ENCODE data around the gene AGER.

The AGER gene

DNA sequence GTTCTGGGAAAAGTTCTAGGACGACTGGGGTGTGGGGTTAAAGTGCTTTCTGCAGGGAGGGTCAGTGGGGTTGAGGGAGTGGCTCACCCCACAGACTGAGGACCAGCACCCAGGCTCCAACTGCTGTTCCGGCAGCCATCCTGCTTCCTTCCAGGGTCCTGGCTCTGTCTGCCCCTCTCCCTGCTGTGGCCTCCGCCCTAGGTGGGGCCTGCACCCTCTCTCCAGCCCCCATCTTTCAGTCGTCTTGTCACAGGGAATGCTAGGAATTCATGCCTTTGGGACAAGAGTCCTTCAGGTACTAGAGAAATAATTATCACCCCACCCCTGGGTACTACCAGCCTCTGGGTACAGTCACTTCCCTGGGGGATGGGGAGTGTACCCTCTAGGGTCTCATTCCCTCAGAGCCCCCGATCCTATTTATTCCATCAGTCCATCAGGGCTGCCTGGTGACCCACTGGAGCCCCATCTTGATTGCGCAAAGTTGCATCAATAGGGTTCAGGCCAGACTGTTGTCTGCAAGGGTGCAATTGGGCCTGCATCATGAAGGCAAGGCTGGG is at the start of gene AGER:
TSS of gene AGER (minus strand) at position 170 of the 557 bp plus-strand sequence. CDS start at position 139, 31 bp downstream.
- TF ChIP-seq, protein P1, sequence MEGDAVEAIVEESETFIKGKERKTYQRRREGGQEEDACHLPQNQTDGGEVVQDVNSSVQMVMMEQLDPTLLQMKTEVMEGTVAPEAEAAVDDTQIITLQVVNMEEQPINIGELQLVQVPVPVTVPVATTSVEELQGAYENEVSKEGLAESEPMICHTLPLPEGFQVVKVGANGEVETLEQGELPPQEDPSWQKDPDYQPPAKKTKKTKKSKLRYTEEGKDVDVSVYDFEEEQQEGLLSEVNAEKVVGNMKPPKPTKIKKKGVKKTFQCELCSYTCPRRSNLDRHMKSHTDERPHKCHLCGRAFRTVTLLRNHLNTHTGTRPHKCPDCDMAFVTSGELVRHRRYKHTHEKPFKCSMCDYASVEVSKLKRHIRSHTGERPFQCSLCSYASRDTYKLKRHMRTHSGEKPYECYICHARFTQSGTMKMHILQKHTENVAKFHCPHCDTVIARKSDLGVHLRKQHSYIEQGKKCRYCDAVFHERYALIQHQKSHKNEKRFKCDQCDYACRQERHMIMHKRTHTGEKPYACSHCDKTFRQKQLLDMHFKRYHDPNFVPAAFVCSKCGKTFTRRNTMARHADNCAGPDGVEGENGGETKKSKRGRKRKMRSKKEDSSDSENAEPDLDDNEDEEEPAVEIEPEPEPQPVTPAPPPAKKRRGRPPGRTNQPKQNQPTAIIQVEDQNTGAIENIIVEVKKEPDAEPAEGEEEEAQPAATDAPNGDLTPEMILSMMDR (IDR thresholded peaks at IDR 0.05; ENCODE audit: low read depth, low read length), result no peak
- no peak within 1 kb of the TSS for H3K4me3 ChIP-seq (replicated peaks in 1 of 2; ENCODE audit: low read depth in 2 of 2, low read length in 2 of 2)
- no peak for DNase-seq (ENCODE audit: low read depth in 2 of 2)

DNA sequence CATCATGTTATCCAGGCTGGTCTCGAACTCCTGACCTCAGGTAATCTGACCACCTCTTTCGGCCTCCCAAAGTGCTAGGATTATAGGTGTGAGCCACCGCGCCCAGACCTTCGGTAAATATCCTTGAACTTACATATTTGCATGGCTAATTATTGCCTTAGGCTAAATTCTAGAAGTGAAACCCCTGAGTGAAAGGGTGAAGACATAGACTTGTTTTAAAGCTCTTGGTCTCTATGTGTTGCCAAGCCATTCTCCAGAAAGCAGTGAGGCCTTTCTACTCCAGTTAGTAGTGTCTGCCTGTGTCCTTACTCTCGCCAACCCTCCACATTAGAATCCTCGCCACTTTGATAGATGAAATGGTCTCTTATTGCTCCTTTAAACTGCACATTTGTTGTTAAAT is 42.4 kb upstream of the AGER start:
- TF ChIP-seq, protein P1 (IDR thresholded peaks at IDR 0.05; ENCODE audit: low read depth, low read length), result no peak
- H3K4me3 ChIP-seq (replicated peaks in 1 of 2; ENCODE audit: low read depth in 2 of 2, low read length in 2 of 2), result no peak overlapping the region
- no peak for DNase-seq (ENCODE audit: low read depth in 2 of 2)

DNA sequence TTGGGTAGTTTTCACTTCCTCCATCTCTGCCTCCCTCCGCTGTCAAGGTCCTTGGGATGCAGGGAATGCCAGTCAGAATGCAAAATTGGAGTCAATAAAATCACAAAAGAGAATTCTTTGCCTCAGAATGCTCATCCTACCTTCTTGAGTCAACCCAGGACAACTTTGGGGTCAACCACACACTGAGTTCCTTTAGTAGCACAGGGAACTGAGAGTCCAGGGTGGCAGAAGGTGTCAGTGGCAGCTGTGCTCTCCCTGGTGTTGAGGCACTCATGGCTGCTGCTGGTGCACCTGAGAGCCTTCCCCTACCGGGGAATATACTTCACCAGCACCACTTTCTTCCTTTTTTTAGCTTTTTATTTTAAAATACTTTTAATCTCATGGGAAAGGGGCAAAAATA is 40.6 kb upstream of the AGER start:
- H3K4me3 ChIP-seq (replicated peaks in 1 of 2; ENCODE audit: low read depth in 2 of 2, low read length in 2 of 2), result no peak overlapping the region
- DNase-seq (ENCODE audit: low read depth in 2 of 2), result no peak
- TF ChIP-seq, protein P1 (IDR thresholded peaks at IDR 0.05; ENCODE audit: low read depth, low read length), result no peak

DNA sequence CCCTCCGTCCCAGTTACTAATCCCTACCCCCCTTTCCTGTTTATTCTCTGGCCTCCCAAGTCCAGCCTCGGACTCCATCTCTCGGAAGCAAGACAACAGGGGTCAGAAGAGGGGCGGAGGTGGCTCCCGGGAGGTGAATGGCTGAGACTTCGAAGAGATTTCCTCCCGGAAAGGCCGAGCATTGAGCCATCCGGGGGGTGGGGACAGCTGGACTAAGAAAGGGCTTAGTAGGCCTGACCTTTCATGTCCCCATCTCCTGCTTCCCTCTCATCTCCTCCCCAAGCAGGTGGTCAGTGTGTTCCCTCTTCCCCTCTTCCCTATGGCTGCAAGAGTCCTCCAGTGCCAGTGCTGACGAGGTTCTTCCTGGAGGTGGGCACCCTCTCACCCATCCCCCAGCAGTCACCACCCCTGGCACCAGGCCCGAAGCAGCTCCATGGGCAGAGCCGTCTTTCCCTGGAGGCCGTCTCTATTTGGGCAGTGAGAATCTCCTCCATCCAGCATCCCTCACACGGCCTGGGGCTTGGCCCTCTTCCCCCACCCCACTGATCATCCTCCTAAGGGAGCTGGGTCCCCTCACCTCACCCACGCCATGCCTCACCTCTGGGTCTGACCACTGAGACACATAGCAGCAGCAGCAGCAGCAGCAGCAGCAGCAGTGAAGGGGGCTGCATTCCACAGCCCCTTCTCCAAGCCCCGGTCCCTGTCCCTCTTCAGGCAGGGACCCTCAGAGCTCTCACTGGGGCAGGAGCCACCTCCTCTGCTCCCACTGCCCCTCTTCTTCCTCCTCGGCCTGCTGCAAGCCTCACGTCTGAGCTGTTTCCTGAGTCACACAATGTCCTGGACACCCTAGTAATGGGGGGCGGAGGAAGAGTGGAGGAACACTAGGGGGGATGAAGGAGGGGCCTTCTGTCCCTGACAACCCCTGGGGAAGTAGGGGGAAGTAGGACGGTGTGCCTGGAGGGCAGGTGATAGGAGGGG is 39.5 kb upstream of the AGER start, which contains the start of gene NOTCH4:
TSS of gene NOTCH4 (minus strand) at position 810 of the 978 bp plus-strand sequence. CDS start at position 671, 139 bp downstream.
- DNase-seq (ENCODE audit: low read depth in 2 of 2), result no peak
- no peak within 1 kb of the TSS for H3K4me3 ChIP-seq (replicated peaks in 1 of 2; ENCODE audit: low read depth in 2 of 2, low read length in 2 of 2)
- TF ChIP-seq, protein P1 (IDR thresholded peaks at IDR 0.05; ENCODE audit: low read depth, low read length), result no peak

DNA sequence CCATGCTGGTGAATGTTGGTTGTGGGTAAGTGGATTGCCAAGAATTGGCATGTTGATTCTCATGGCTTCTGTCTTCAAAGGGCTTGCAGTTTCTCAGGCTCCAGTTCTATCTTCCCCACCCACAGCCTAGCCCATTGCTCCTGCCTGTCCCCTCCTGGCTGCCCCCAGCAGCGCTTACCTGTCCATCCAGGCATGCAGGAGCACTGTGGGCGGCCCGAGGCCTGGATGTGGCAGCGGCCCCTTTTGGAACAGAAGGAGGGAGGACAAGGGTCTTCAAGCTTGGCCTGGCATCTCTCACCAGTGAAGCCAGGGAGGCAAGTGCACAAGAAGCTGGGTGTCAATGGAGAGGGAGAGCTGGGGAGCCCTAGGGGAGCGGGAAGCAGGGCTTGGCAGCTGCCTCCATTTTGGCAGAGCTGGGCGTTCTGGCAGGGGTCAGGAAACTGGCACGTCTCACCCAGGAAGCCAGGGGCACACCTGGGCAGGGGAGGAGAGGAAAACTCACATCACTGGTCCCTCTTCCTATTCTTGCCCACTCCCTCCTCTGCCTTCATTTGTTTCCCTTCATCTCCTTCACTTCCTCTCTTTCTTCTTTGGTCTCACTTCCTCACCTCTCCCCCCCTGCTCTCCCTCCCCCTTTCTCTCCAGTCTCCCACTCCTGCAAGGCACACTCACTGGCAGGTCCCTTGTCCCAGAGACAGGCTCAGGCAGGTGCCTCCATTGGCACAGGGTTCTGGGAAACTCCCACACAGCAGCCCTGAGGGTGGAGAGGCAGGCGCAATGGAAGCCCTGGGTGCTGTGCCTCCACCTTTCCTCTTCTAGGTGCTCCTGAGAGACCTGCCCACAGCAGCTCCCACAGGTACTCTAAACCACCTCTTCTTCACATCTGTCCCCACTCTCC is 38.5 kb upstream of the AGER start:
- DNase-seq (ENCODE audit: low read depth in 2 of 2), result no peak
- TF ChIP-seq, protein P1 (IDR thresholded peaks at IDR 0.05; ENCODE audit: low read depth, low read length), result no peak
- H3K4me3 ChIP-seq (replicated peaks in 1 of 2; ENCODE audit: low read depth in 2 of 2, low read length in 2 of 2), result no peak overlapping the region

DNA sequence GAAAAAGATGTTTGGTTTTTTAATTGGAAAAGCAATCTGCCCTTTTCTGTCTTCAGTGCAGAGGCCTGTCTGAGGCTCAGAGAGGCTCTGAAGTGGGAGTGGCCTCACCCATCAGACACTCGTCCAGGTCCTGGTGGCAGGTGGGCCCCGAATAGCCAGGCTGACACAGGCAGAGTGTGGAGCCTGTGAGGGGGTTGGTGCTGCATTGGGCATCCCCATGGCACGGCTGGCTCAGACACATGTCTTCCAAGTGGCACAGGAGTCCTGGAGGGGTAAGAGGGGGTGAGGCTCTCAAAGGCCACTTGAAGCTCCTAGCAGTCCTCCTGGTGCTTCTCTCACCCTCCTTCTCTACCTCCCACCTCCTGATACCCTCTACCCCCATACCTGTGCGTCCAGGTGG is 36.0 kb upstream of the AGER start:
- DNase-seq (ENCODE audit: low read depth in 2 of 2), result no peak
- no peak overlapping the region for H3K4me3 ChIP-seq (replicated peaks in 1 of 2; ENCODE audit: low read depth in 2 of 2, low read length in 2 of 2)
- TF ChIP-seq, protein P1 (IDR thresholded peaks at IDR 0.05; ENCODE audit: low read depth, low read length), result no peak
